Parathyroid adenoma (tissue), 2 donors: ENCODE results near the gene C2CD2.

ENCODE experiments used
- H2AFZ ChIP-seq: fragments of 300-600 bp; sonication (generic); one replicate; pipeline ENCODE4 v1.7.0; 2017; ENCODE audit warnings: antibody characterized with exemption, mild to moderate bottlenecking
- H3K27ac ChIP-seq: fragments of 300-600 bp; sonication (generic); one replicate; pipeline ENCODE4 v1.7.0; 2017
- H3K27me3 ChIP-seq: fragments of 300-600 bp; sonication (generic); one replicate; pipeline ENCODE4 v1.7.0; 2017; ENCODE audit warnings: low read length; ENCODE audit not compliant: control insufficient read depth, insufficient read depth
- H3K36me3 ChIP-seq: fragments of 300-600 bp; sonication (generic); one replicate; pipeline ENCODE4 v1.7.0; 2017; ENCODE audit warnings: low read length; ENCODE audit not compliant: control insufficient read depth, insufficient read depth
- H3K4me1 ChIP-seq: fragments of 300-600 bp; sonication (generic); one replicate; pipeline ENCODE4 v1.7.0; 2017; ENCODE audit warnings: control low read depth
- H3K4me2 ChIP-seq: fragments of 300-600 bp; sonication (generic); one replicate; pipeline ENCODE4 v1.7.0; 2017; ENCODE audit warnings: low read length
- H3K4me3 ChIP-seq: fragments of 300-600 bp; sonication (generic); one replicate; pipeline ENCODE4 v1.7.0; 2017; ENCODE audit warnings: low read depth, low read length
- H3K79me2 ChIP-seq: fragments of 300-600 bp; sonication (generic); one replicate; pipeline ENCODE4 v1.7.0; 2017; ENCODE audit warnings: control low read depth
- H3K9ac ChIP-seq: fragments of 300-600 bp; sonication (generic); one replicate; pipeline ENCODE4 v1.7.0; 2017; ENCODE audit warnings: mild to moderate bottlenecking
- H3K9me3 ChIP-seq: fragments of 300-600 bp; sonication (generic); one replicate; pipeline ENCODE4 v1.7.0; 2017; ENCODE audit warnings: low read length; ENCODE audit not compliant: control insufficient read depth
- CTCF ChIP-seq: fragments of 300-600 bp; sonication (generic); IDR thresholded peaks from one replicate; pipeline ENCODE4 v1.7.0; 2017; ENCODE audit warnings: antibody characterized with exemption, mild to moderate bottlenecking
- donor health status: primary hyperparathyroidism.

The C2CD2 gene

DNA sequence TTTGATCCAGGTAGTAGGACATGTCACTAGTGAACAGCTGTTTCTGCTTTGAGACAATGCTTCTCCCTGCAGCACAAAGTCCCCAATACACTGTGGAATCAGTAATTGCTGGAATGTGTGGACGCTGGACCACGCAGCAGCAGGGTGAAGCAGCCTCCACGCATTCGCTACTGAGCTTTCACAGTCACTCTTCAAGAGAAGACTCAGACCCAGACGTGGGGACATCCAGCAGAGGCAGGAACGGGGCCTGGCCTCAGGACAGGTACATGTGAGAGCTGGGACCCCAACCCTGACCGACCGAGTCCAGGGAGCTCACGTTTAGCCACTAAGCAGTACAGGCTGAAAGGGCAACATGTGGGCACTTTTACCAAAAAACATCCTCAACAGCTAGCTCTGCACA lies 40.6 kb downstream of the C2CD2 start:
- H3K36me3 ChIP-seq: no peaks in the 10 kb centered on the region

DNA sequence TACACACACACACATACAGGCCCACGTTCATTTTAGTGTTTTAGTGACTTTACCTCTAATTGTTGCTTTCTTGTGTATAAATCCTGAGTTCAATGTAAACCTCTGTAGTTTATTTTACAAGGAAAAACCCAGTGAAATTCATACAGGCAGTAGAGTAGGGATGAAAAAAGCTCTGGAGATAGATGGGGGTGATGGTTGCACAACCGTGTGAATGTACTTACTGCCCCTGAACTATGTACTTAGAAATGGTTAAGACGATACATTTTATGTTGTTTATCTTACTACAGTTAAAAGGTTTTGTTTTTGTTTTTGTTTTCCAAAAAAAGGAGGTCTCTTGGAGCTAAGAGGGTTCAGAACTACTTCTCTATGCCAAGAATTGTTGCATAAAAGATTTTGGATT lies 45.0 kb downstream of the C2CD2 start:
- Histone ChIP-seq H3K4me1 (peaks cover 6% of the 10 kb centered on the region), H3K4me3 (no peak overlapping the region), H3K9me3 (no peaks in the 10 kb centered on the region), H3K36me3 (no peaks in the 10 kb centered on the region), H3K27me3 (no peaks in the 10 kb centered on the region), H2AFZ (no peak overlapping the region), H3K27ac (no peak overlapping the region), H3K4me2 (no peak overlapping the region), H3K79me2 (no peaks in the 10 kb centered on the region), H3K9ac (no peak overlapping the region)
- TF ChIP-seq CTCF: no peak

More for the DNA sequence above, 40.6 kb downstream of the C2CD2 start:
- Histone ChIP-seq H3K4me2 (no peak overlapping the region), H3K4me3 (no peak overlapping the region), H3K4me1 (no peaks in the 10 kb centered on the region), H3K79me2 (no peaks in the 10 kb centered on the region), H3K9me3 (no peaks in the 10 kb centered on the region), H3K27ac (no peak overlapping the region), H2AFZ (no peak overlapping the region), H3K27me3 (no peaks in the 10 kb centered on the region), H3K9ac (no peak overlapping the region)
- no peak for TF ChIP-seq CTCF

DNA sequence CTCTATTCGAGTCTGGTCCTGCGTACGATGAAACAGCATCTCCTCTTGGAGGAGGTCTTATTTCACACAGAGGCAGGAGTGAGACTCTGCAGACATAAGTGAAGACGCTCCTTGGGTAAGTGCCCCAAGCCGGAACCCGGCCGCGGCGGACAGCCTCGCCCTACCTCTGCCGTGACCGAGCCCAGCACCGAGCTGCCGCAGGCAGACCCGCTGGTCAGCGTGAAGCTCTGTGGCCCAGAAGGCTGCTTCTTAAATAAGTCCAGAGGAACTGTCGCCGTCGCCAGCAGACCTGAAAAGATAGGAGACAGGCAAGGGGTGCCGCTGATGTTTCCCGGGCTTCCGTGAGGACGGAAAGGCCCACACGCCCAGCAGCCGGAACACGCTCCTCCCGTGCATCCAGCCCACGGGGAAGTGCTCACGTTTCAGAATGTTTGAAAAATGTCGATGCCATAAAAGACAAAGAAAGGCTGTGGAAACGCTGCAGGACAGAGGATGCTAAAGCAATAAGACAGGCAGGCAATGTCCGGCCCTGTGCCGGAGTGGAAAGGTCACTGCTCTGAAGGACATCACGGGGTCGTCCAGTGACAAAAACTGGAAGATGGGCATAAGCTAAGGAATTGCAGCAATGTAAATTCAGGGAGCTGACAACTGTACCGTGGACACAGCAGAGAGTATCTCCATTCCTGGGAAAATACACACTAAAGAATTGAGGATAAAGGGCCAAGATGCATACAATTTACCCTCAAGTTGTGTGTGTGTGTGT lies 46.1 kb downstream of the C2CD2 start:
- Histone ChIP-seq H2AFZ (no peak overlapping the region), H3K9ac (no peak overlapping the region), H3K4me1 (peaks cover 6% of the 10 kb centered on the region), H3K27ac (no peak overlapping the region), H3K4me2 (no peak overlapping the region), H3K36me3 (no peaks in the 10 kb centered on the region), H3K9me3 (no peaks in the 10 kb centered on the region), H3K4me3 (no peak overlapping the region), H3K79me2 (no peaks in the 10 kb centered on the region), H3K27me3 (no peaks in the 10 kb centered on the region)
- TF ChIP-seq CTCF: no peak

GRCh38 chr21:41906770-41907169 lies 47.0 kb downstream of the C2CD2 start:
- H3K79me2 ChIP-seq: no peaks in the 10 kb centered on the region
- H3K9ac ChIP-seq: no peak overlapping the region
- H3K27ac ChIP-seq: no peak overlapping the region
- no peaks in the 10 kb centered on the region for H3K27me3 ChIP-seq
- no peak overlapping the region for H3K4me3 ChIP-seq
- H2AFZ ChIP-seq: no peak overlapping the region
- TF ChIP-seq CTCF: no peak
- H3K4me2 ChIP-seq: no peak overlapping the region
- H3K9me3 ChIP-seq: no peaks in the 10 kb centered on the region
- peaks cover 6% of the 10 kb centered on the region for H3K4me1 ChIP-seq
- no peaks in the 10 kb centered on the region for H3K36me3 ChIP-seq
